ENCODE results near the gene ZNF429.
A peak's percentile ranks its signal among the peaks of the same experiment; 100 is the strongest.

The ZNF429 gene

GRCh38 chr19:21505459-21506451 is at the start of gene ZNF429:
Gene ZNF429 (plus strand): TSS chr19:21505602. CDS start chr19:21505772, 170 bp downstream.
- TF ChIP-seq CTCF (IDR thresholded peaks at IDR 0.05; ENCODE audit: insufficient read depth, low read depth, low read length, missing control alignments) = no peak
- peak; percentile 93 for DNase-seq (ENCODE audit: low read depth)
- H3K4me3 ChIP-seq (ENCODE audit: low read length) = peak within 1 kb of the TSS; percentile 91

GRCh38 chr19:21460686-21461085 is 44.7 kb upstream of the ZNF429 start:
- TF ChIP-seq CTCF (IDR thresholded peaks at IDR 0.05; ENCODE audit: insufficient read depth, low read depth, low read length, missing control alignments) = no peak
- H3K4me3 ChIP-seq (ENCODE audit: low read length) = no peak overlapping the region
- DNase-seq (ENCODE audit: low read depth) = no peak

- no peak overlapping the region for H3K4me3 ChIP-seq (ENCODE audit: low read length)
- TF ChIP-seq CTCF (IDR thresholded peaks at IDR 0.05; ENCODE audit: insufficient read depth, low read depth, low read length, missing control alignments) = no peak
- no peak for DNase-seq (ENCODE audit: low read depth)
Measured at GRCh38 chr19:21462540-21462939, 42.9 kb upstream of the ZNF429 start.

- no peak for TF ChIP-seq CTCF (IDR thresholded peaks at IDR 0.05; ENCODE audit: insufficient read depth, low read depth, low read length, missing control alignments)
- H3K4me3 ChIP-seq (ENCODE audit: low read length) = no peak overlapping the region
- no peak for DNase-seq (ENCODE audit: low read depth)
Measured at GRCh38 chr19:21463449-21464105, 41.8 kb upstream of the ZNF429 start.

- no peak for DNase-seq (ENCODE audit: low read depth)
- H3K4me3 ChIP-seq (ENCODE audit: low read length) = no peak overlapping the region
- TF ChIP-seq CTCF (IDR thresholded peaks at IDR 0.05; ENCODE audit: insufficient read depth, low read depth, low read length, missing control alignments) = no peak
Measured at GRCh38 chr19:21466627-21467026, 38.8 kb upstream of the ZNF429 start.

GRCh38 chr19:21468791-21469190 is 36.6 kb upstream of the ZNF429 start:
- TF ChIP-seq CTCF (IDR thresholded peaks at IDR 0.05; ENCODE audit: insufficient read depth, low read depth, low read length, missing control alignments) = no peak
- no peak overlapping the region for H3K4me3 ChIP-seq (ENCODE audit: low read length)
- DNase-seq (ENCODE audit: low read depth) = no peak

All from epithelial cell of esophagus (primary cell).